Panc1 (cell line): ENCODE measurements around the gene KCNJ5.

Experiments
- POLR2AphosphoS5 ChIP-seq: IDR thresholded peaks from 2 replicates; pipeline ENCODE4 v1.6.1; 2012; ENCODE audit warnings: mild to moderate bottlenecking, low read depth, low read length, moderate library complexity
- TF ChIP-seq, protein P1 (sequence below): fragments of 450-650 bp; IDR thresholded peaks from 2 replicates; pipeline ENCODE4 v1.5.1; 2017; ENCODE audit warnings: mild to moderate bottlenecking
- TF ChIP-seq, protein P2 (sequence below), 2 experiments: IDR thresholded peaks; 2 replicates each; pipeline ENCODE4 v1.6.1; 2011 to 2012; ENCODE audit warnings: low read depth in 2 of 2, control low read depth in 1 of 2, low read length in 1 of 2, mild to moderate bottlenecking in 1 of 2, moderate library complexity in 1 of 2; ENCODE audit not compliant: insufficient read depth in 1 of 2

DNA sequence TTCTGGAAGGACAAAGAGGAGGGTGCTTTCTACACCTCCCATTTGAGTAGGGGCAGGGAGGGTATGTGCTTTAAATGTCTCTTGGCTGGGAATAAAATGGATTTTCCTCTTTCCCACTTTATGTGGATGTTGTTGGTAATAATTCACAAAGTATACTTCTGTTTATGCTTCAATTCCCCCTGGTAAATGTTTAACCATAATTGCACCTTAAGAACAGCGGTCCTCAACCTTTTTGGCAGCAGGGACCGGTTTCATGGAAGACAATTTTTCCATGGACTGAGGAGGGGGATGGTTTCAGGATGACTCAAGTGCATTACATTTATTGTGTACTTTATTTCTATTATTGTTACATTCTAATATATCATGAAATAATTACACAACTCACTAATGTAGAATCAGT is 55.5 kb downstream of the KCNJ5 start:
- TF ChIP-seq, protein P1, sequence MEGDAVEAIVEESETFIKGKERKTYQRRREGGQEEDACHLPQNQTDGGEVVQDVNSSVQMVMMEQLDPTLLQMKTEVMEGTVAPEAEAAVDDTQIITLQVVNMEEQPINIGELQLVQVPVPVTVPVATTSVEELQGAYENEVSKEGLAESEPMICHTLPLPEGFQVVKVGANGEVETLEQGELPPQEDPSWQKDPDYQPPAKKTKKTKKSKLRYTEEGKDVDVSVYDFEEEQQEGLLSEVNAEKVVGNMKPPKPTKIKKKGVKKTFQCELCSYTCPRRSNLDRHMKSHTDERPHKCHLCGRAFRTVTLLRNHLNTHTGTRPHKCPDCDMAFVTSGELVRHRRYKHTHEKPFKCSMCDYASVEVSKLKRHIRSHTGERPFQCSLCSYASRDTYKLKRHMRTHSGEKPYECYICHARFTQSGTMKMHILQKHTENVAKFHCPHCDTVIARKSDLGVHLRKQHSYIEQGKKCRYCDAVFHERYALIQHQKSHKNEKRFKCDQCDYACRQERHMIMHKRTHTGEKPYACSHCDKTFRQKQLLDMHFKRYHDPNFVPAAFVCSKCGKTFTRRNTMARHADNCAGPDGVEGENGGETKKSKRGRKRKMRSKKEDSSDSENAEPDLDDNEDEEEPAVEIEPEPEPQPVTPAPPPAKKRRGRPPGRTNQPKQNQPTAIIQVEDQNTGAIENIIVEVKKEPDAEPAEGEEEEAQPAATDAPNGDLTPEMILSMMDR: no peak
- TF ChIP-seq, protein P2, sequence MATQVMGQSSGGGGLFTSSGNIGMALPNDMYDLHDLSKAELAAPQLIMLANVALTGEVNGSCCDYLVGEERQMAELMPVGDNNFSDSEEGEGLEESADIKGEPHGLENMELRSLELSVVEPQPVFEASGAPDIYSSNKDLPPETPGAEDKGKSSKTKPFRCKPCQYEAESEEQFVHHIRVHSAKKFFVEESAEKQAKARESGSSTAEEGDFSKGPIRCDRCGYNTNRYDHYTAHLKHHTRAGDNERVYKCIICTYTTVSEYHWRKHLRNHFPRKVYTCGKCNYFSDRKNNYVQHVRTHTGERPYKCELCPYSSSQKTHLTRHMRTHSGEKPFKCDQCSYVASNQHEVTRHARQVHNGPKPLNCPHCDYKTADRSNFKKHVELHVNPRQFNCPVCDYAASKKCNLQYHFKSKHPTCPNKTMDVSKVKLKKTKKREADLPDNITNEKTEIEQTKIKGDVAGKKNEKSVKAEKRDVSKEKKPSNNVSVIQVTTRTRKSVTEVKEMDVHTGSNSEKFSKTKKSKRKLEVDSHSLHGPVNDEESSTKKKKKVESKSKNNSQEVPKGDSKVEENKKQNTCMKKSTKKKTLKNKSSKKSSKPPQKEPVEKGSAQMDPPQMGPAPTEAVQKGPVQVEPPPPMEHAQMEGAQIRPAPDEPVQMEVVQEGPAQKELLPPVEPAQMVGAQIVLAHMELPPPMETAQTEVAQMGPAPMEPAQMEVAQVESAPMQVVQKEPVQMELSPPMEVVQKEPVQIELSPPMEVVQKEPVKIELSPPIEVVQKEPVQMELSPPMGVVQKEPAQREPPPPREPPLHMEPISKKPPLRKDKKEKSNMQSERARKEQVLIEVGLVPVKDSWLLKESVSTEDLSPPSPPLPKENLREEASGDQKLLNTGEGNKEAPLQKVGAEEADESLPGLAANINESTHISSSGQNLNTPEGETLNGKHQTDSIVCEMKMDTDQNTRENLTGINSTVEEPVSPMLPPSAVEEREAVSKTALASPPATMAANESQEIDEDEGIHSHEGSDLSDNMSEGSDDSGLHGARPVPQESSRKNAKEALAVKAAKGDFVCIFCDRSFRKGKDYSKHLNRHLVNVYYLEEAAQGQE (IDR thresholded peaks at IDR 0.05; ENCODE audit: insufficient read depth in 1 of 2, low read depth in 2 of 2, low read length in 1 of 2): no peak
- no peak for TF ChIP-seq POLR2AphosphoS5
